GM23338 (cell line): ENCODE data around the gene YIPF2. TPM values are rescaled to one million over a fixed set of nuclear protein-coding genes. Genes with fewer than 3 reads are reported as not detected.

Experiments
- ATAC-seq: fragments of 200-7000 bp; cut with Tn5 transposase; 3 replicates; pipeline ENCODE4 v1.9.1; 2020
- DNase-seq: peaks from one replicate; pipeline ENCODE4 v3.0.0-alpha.2; 2015; ENCODE audit warnings: low spot score
- H2AFZ ChIP-seq: fragments of 200-600 bp; sonication (generic); 2 replicates; pipeline ENCODE4 v1.8.0; 2016; ENCODE audit warnings: antibody characterized with exemption, mild to moderate bottlenecking, moderate library complexity
- H3F3A ChIP-seq: fragments of 200-600 bp; sonication (generic); replicated peaks from 2 replicates; pipeline ENCODE4 v1.8.0; 2017; ENCODE audit warnings: antibody characterized with exemption, mixed run types, low read depth
- H3K27ac ChIP-seq: fragments of 200-600 bp; sonication (generic); 2 replicates; pipeline ENCODE4 v1.6.1; 2016; ENCODE audit warnings: low read depth
- H3K27me3 ChIP-seq: fragments of 200-600 bp; sonication (generic); 2 replicates; pipeline ENCODE4 v1.8.0; 2016; ENCODE audit warnings: mild to moderate bottlenecking, mixed run types, moderate library complexity; ENCODE audit not compliant: insufficient read depth
- H3K36me3 ChIP-seq: fragments of 200-600 bp; sonication (generic); 2 replicates; pipeline ENCODE4 v1.8.0; 2016; ENCODE audit warnings: mild to moderate bottlenecking; ENCODE audit not compliant: insufficient read depth
- H3K4me1 ChIP-seq: fragments of 200-600 bp; sonication (generic); 2 replicates; pipeline ENCODE4 v1.8.0; 2016; ENCODE audit warnings: mild to moderate bottlenecking, moderate library complexity; ENCODE audit not compliant: insufficient read depth
- H3K4me2 ChIP-seq: fragments of 200-600 bp; sonication (generic); 2 replicates; pipeline ENCODE4 v1.7.1; 2017; ENCODE audit warnings: mixed run types
- H3K4me3 ChIP-seq: fragments of 200-600 bp; sonication (generic); 2 replicates; pipeline ENCODE4 v1.6.1; 2016; ENCODE audit warnings: mixed run types
- H3K79me2 ChIP-seq: fragments of 200-600 bp; sonication (generic); replicated peaks from 2 replicates; pipeline ENCODE4 v1.8.0; 2017; ENCODE audit warnings: mild to moderate bottlenecking; ENCODE audit not compliant: insufficient read depth
- H3K9me2 ChIP-seq: fragments of 200-600 bp; sonication (generic); 2 replicates; pipeline ENCODE4 v1.8.0; 2017; ENCODE audit not compliant: insufficient read depth
- H4K20me1 ChIP-seq: fragments of 200-600 bp; sonication (generic); replicated peaks from 2 replicates; pipeline ENCODE4 v1.8.0; 2017; ENCODE audit warnings: mild to moderate bottlenecking; ENCODE audit not compliant: insufficient read depth
- H3K27ac Mint-ChIP-seq: 2 replicates; pipeline ENCODE4 v1.8.0; 2020; ENCODE audit warnings: inconsistent platforms, mild to moderate bottlenecking, moderate library complexity, mixed read lengths
- H3K27me3 Mint-ChIP-seq: 3 replicates; pipeline ENCODE4 v1.8.0; 2022; ENCODE audit warnings: low read depth, mild to moderate bottlenecking, moderate library complexity, mixed read lengths, inconsistent platforms; ENCODE audit not compliant: insufficient read depth, poor library complexity
- H3K36me3 Mint-ChIP-seq: 3 replicates; pipeline ENCODE4 v1.8.0; 2021; ENCODE audit warnings: low read depth, mild to moderate bottlenecking, inconsistent platforms, moderate library complexity, mixed read lengths
- H3K4me1 Mint-ChIP-seq: 3 replicates; pipeline ENCODE4 v1.8.0; 2020; ENCODE audit warnings: mild to moderate bottlenecking, inconsistent platforms, mixed read lengths
- H3K4me3 Mint-ChIP-seq: 3 replicates; pipeline ENCODE4 v1.8.0; 2021; ENCODE audit warnings: moderate library complexity, mild to moderate bottlenecking, inconsistent platforms, mixed read lengths
- H3K9me3 Mint-ChIP-seq: 3 replicates; pipeline ENCODE4 v1.8.0; 2020; ENCODE audit warnings: moderate library complexity, mild to moderate bottlenecking, inconsistent platforms, mixed read lengths
- CTCF ChIP-seq, 2 experiments: fragments of 200-600 bp in 1 of 2; sonication (generic) in 1 of 2; conservative IDR thresholded peaks; 2 replicates each; pipeline versions ENCODE4 v1.5.1 to v1.6.1; 2016 to 2017; ENCODE audit warnings: antibody characterized with exemption in 2 of 2, low read depth in 2 of 2, mild to moderate bottlenecking in 2 of 2, moderate library complexity in 1 of 2
- EZH2 ChIP-seq: fragments of 200-600 bp; sonication (generic); IDR thresholded peaks from one replicate; pipeline ENCODE4 v1.8.0; 2017; ENCODE audit warnings: antibody characterized with exemption, mild to moderate bottlenecking, low read depth; ENCODE audit not compliant: unreplicated experiment
- EZH2phosphoT487 ChIP-seq: fragments of 200-600 bp; sonication (generic); IDR thresholded peaks from one replicate; pipeline ENCODE4 v1.8.1; 2018; ENCODE audit warnings: antibody characterized with exemption; ENCODE audit not compliant: unreplicated experiment
- JUNB ChIP-seq: IDR thresholded peaks from one replicate; pipeline ENCODE4 v1.6.1; 2016; ENCODE audit warnings: antibody characterized with exemption; ENCODE audit not compliant: unreplicated experiment
- NANOG ChIP-seq: IDR thresholded peaks from 2 replicates; pipeline ENCODE4 v1.6.1; 2016; ENCODE audit warnings: antibody characterized with exemption, borderline replicate concordance
- POLR2AphosphoS5 ChIP-seq: IDR thresholded peaks from 2 replicates; pipeline ENCODE4 v1.6.1; 2016; ENCODE audit warnings: antibody characterized with exemption, low read depth
- STAT1 ChIP-seq: IDR thresholded peaks from one replicate; pipeline ENCODE4 v1.6.1; 2016; ENCODE audit warnings: antibody characterized with exemption; ENCODE audit not compliant: unreplicated experiment
- ZNF331 ChIP-seq: fragments of 250-450 bp; sonication (Bioruptor Pico); IDR thresholded peaks from 2 replicates; pipeline ENCODE4 v1.5.0; 2020; ENCODE audit warnings: low read depth, mild to moderate bottlenecking, moderate library complexity
- ZNF462 ChIP-seq: fragments of 250-450 bp; sonication (Bioruptor Pico); IDR thresholded peaks from 2 replicates; pipeline ENCODE4 v1.5.0; 2020; ENCODE audit warnings: mild to moderate bottlenecking, moderate library complexity
- polyA plus RNA-seq: library from polyadenylated mRNA; unstranded; fragments of >200 nt; fragmentation: Nextera tagmentation; extraction: Ambion mirVana; gene quantifications from 2 replicates; pipeline ENCODE4 v1.2.1, GENCODE V29; 2016
- total RNA-seq: library from RNA; depleted of rRNA; stranded (reverse); fragments of >200 nt; shearing (Covaris generic); gene quantifications from 2 replicates; pipeline ENCODE4 v1.2.3, GENCODE V29; 2014

The YIPF2 gene
- total and polyA plus RNA-seq, 2 experiments from 2014 or later: 36.3 to 63.7 TPM

- H3K79me2 ChIP-seq: no peaks in the 10 kb centered on the region
- no peak overlapping the region for H2AFZ ChIP-seq
- Mint-ChIP-seq H3K4me3 (no peak overlapping the region), H3K36me3 (no peaks in the 10 kb centered on the region), H3K9me3 (no peaks in the 10 kb centered on the region), H3K4me1 (peaks cover 4% of the 10 kb centered on the region; the same call in 1 of the 3 replicates), H3K27ac (no peak overlapping the region), H3K27me3 (peaks cover 2% of the 10 kb centered on the region)
- ATAC-seq (no peak), DNase-seq (no peak)
- H3K4me3 ChIP-seq: no peak overlapping the region
- H3F3A ChIP-seq: 0 out of 2 replicates have a peak, but pooled peaks cover 3% of the 10 kb centered on the region
- no peaks in the 10 kb centered on the region for H3K9me2 ChIP-seq
- TF ChIP-seq STAT1: no peak
- no peak for TF ChIP-seq ZNF331 (CRISPR knock-in tag)
- no peak for TF ChIP-seq NANOG
- TF ChIP-seq EZH2: no peak
- no peak for TF ChIP-seq ZNF462 (CRISPR knock-in tag)
- TF ChIP-seq CTCF (conservative IDR thresholded peaks at IDR 0.05; ENCODE audit: low read depth in 2 of 2): no peak
- TF ChIP-seq POLR2AphosphoS5: no peak
- TF ChIP-seq JUNB: no peak
- no peak for TF ChIP-seq EZH2phosphoT487
- no peak overlapping the region for H3K27ac ChIP-seq
- H4K20me1 ChIP-seq: no peaks in the 10 kb centered on the region
- no peaks in the 10 kb centered on the region for H3K36me3 ChIP-seq
- no peak overlapping the region for H3K4me2 ChIP-seq
- H3K4me1 ChIP-seq: no peaks in the 10 kb centered on the region
- H3K27me3 ChIP-seq: no peaks in the 10 kb centered on the region
Measured at GRCh38 chr19:10946958-10947657, 18.7 kb upstream of the YIPF2 start.
